GM18868 (cell line): Measurements from ENCODE around the gene ZNRD2.
"Not testable (repeated sequence)": the region's sequence is repeated elsewhere in the genome, so short reads cannot be mapped to it uniquely, and the experiment has no call there.

Source experiments
- ATAC-seq: cut with Tn5 transposase; IDR thresholded peaks from one replicate; pipeline ENCODE4 v1.9.1; 2021; ENCODE audit warnings: mild to moderate bottlenecking, moderate library complexity; ENCODE audit not compliant: unreplicated experiment

The ZNRD2 gene

GRCh38 chr11:65554842-65555430, 15.3 kb upstream of the ZNRD2 start:
- no peak for ATAC-seq

GRCh38 chr11:65555693-65556231, 14.5 kb upstream of the ZNRD2 start:
- no peak for ATAC-seq

- no peak for ATAC-seq
Observed at GRCh38 chr11:65556470-65557279, 13.6 kb upstream of the ZNRD2 start.

GRCh38 chr11:65557280-65558001, 12.8 kb upstream of the ZNRD2 start:
- ATAC-seq: no peak

GRCh38 chr11:65558002-65558929, 12.0 kb upstream of the ZNRD2 start, which contains the start of gene LTBP3:
Gene LTBP3 (minus strand): TSS chr11:65558359. CDS start chr11:65557959, 400 bp downstream.
- no peak for ATAC-seq

- ATAC-seq: no peak
Observed at GRCh38 chr11:65558930-65559509, 11.3 kb upstream of the ZNRD2 start.

GRCh38 chr11:65559535-65559934, 10.7 kb upstream of the ZNRD2 start:
- ATAC-seq: no peak

- ATAC-seq: no peak
Observed at GRCh38 chr11:65559951-65560537, 10.2 kb upstream of the ZNRD2 start.

GRCh38 chr11:65560555-65561418, 9.5 kb upstream of the ZNRD2 start:
- no peak for ATAC-seq

- ATAC-seq: no peak
Observed at GRCh38 chr11:65562020-65562419, 8.3 kb upstream of the ZNRD2 start.

GRCh38 chr11:65562788-65563187, 7.5 kb upstream of the ZNRD2 start:
- ATAC-seq: no peak

- ATAC-seq: no peak
Observed at GRCh38 chr11:65563601-65564000, 6.7 kb upstream of the ZNRD2 start.

- ATAC-seq: not testable (repeated sequence)
Observed at GRCh38 chr11:65564879-65565559, 5.3 kb upstream of the ZNRD2 start.

- ATAC-seq: no peak
Observed at GRCh38 chr11:65565624-65566453, 4.4 kb upstream of the ZNRD2 start.

GRCh38 chr11:65569164-65569972, 909 bp upstream of the ZNRD2 start:
- ATAC-seq: no peak

GRCh38 chr11:65571420-65571819, 1.1 kb downstream of the ZNRD2 start:
- no peak for ATAC-seq
